Caco-2 (cell line): Measurements from ENCODE around the gene NOL6. TPM values are rescaled to one million over a fixed set of nuclear protein-coding genes. Genes with fewer than 3 reads are reported as not detected.

Source experiments
- BruUV-seq: library from RNA; stranded (reverse); fragments of 400-500 nt; replicated peaks from 2 replicates; lab custom pipeline; 2021; lab: Mats Ljungman, UMichigan
- CTCF ChIA-PET: fragments of 300-600 bp; sonication (Branson Sonifier 250); formaldehyde crosslinking; loops from one replicate; lab custom pipeline; 2022; ENCODE audit warnings: antibody characterized with exemption; lab: Charles Lee
- POLR2A ChIA-PET: fragments of 300-600 bp; sonication (Branson Sonifier 250); formaldehyde crosslinking; loops from one replicate; lab custom pipeline; 2022; ENCODE audit warnings: antibody characterized with exemption; lab: Charles Lee
- DNase-seq, 2 experiments: peaks; one replicate each; pipeline versions ENCODE4 v3.0.0 to v3.0.0-alpha.2; 2020 to 2022
- H3K27me3 ChIP-seq: replicated peaks from 2 replicates; pipeline ENCODE4 v1.6.0; 2011; ENCODE audit warnings: low read length; ENCODE audit not compliant: control insufficient read depth, insufficient read depth
- H3K36me3 ChIP-seq: 2 replicates; pipeline ENCODE4 v1.5.1; 2011; ENCODE audit warnings: low read length; ENCODE audit not compliant: control insufficient read depth, insufficient read depth
- H3K4me1 ChIP-seq: fragments of 250-450 bp; sonication (Bioruptor Pico); 2 replicates; pipeline ENCODE4 v1.5.1; 2020; ENCODE audit warnings: mild to moderate bottlenecking
- H3K4me3 ChIP-seq: 2 replicates; pipeline ENCODE4 v1.5.1; 2011; ENCODE audit warnings: low read depth, mild to moderate bottlenecking, control low read depth, low read length
- H3K9me3 ChIP-seq: fragments of 250-450 bp; sonication (Bioruptor Pico); 2 replicates; pipeline ENCODE4 v1.5.1; 2020; ENCODE audit warnings: mild to moderate bottlenecking, moderate library complexity
- H3K27ac Mint-ChIP-seq: one replicate; pipeline ENCODE4 v1.8.0; 2022; ENCODE audit warnings: mixed read lengths; ENCODE audit not compliant: unreplicated experiment
- H3K27me3 Mint-ChIP-seq: one replicate; pipeline ENCODE4 v1.8.0; 2022; ENCODE audit warnings: mixed read lengths; ENCODE audit not compliant: insufficient read depth, unreplicated experiment
- H3K36me3 Mint-ChIP-seq: one replicate; pipeline ENCODE4 v1.8.0; 2022; ENCODE audit warnings: mild to moderate bottlenecking, mixed read lengths; ENCODE audit not compliant: insufficient read depth, unreplicated experiment
- H3K4me1 Mint-ChIP-seq: one replicate; pipeline ENCODE4 v1.8.0; 2022; ENCODE audit warnings: low read depth, mixed read lengths; ENCODE audit not compliant: unreplicated experiment
- H3K4me3 Mint-ChIP-seq: one replicate; pipeline ENCODE4 v1.8.0; 2022; ENCODE audit warnings: mild to moderate bottlenecking, moderate library complexity, mixed read lengths; ENCODE audit not compliant: unreplicated experiment
- H3K9me3 Mint-ChIP-seq: one replicate; pipeline ENCODE4 v1.8.0; 2022; ENCODE audit warnings: mixed read lengths; ENCODE audit not compliant: unreplicated experiment
- intact Hi-C: fragments of 100-400 bp; cut with micrococcal nuclease; formaldehyde crosslinking; loops from one replicate; pipeline ENCODE4 v1.10.0; 2022; ENCODE audit not compliant: unreplicated experiment
- total RNA-seq: library from RNA; stranded (reverse); gene quantifications from 2 replicates; pipeline ENCODE4 v1.2.3, GENCODE V29; 2022
- TF ChIP-seq, protein P1 (sequence below), 2 experiments: fragments of 200-600 bp in 1 of 2; IDR thresholded peaks; 1 replicate in 1 of 2; 2 replicates in 1 of 2; pipeline versions ENCODE4 v1.5.1 to v1.8.0; 2011 to 2022; ENCODE audit warnings: antibody characterized with exemption in 1 of 2, control low read depth in 1 of 2, inconsistent platforms in 1 of 2, low read depth in 1 of 2, low read length in 1 of 2, mild to moderate bottlenecking in 1 of 2, moderate library complexity in 1 of 2; ENCODE audit not compliant: insufficient read depth in 1 of 2, severe bottlenecking in 1 of 2, unreplicated experiment in 1 of 2

Gene NOL6
- total RNA-seq, 1 experiment from 2014 or later: 47.2 TPM

DNA sequence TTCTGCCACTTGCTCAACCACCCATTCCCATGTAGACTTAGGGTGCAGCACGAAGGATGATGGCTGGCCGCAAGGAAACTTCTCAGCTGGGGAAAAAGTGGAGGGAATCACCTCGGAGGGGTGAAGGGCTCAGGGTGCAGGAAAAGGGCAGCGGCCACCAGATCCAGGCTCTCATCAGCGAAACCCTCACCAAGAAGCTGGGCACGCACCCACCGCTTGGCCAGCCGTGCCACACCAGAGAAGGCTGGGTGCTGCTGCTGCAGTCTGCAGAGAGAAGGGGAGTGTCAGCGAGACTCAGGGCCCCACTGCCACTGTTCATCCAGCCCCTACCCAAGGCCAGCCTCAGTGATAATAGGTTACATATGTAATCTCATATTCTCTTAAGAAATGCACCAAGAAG, 8.6 kb downstream of the NOL6 start:
- no TSS peak for BruUV-seq
- Mint-ChIP-seq H3K9me3 (no peaks in the 10 kb centered on the region), H3K36me3 (peaks cover 33% of the 10 kb centered on the region), H3K4me1 (no peaks in the 10 kb centered on the region), H3K4me3 (no peak overlapping the region), H3K27ac (no peak overlapping the region), H3K27me3 (no peaks in the 10 kb centered on the region)
- intact Hi-C loops: no loop called here
- 0 out of 2 replicates have a peak, but pooled peaks cover 2% of the 10 kb centered on the region for H3K4me1 ChIP-seq
- no peaks in the 10 kb centered on the region for H3K27me3 ChIP-seq
- TF ChIP-seq, protein P1, sequence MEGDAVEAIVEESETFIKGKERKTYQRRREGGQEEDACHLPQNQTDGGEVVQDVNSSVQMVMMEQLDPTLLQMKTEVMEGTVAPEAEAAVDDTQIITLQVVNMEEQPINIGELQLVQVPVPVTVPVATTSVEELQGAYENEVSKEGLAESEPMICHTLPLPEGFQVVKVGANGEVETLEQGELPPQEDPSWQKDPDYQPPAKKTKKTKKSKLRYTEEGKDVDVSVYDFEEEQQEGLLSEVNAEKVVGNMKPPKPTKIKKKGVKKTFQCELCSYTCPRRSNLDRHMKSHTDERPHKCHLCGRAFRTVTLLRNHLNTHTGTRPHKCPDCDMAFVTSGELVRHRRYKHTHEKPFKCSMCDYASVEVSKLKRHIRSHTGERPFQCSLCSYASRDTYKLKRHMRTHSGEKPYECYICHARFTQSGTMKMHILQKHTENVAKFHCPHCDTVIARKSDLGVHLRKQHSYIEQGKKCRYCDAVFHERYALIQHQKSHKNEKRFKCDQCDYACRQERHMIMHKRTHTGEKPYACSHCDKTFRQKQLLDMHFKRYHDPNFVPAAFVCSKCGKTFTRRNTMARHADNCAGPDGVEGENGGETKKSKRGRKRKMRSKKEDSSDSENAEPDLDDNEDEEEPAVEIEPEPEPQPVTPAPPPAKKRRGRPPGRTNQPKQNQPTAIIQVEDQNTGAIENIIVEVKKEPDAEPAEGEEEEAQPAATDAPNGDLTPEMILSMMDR (IDR thresholded peaks at IDR 0.05; ENCODE audit: insufficient read depth in 1 of 2, low read depth in 1 of 2, low read length in 1 of 2, severe bottlenecking in 1 of 2, unreplicated experiment in 1 of 2): no peak
- no peaks in the 10 kb centered on the region for H3K9me3 ChIP-seq
- ChIA-PET CTCF (interaction anchor here (0.6 to 1.8 kb wide), 2 partner anchors 61 to 257 kb away, joined by 3 to 6 read pairs; no protein-coding TSS in a partner anchor), POLR2A (no interaction called here)
- no peak for DNase-seq
- peaks cover 6% of the 10 kb centered on the region for H3K36me3 ChIP-seq
- no peak overlapping the region for H3K4me3 ChIP-seq

DNA sequence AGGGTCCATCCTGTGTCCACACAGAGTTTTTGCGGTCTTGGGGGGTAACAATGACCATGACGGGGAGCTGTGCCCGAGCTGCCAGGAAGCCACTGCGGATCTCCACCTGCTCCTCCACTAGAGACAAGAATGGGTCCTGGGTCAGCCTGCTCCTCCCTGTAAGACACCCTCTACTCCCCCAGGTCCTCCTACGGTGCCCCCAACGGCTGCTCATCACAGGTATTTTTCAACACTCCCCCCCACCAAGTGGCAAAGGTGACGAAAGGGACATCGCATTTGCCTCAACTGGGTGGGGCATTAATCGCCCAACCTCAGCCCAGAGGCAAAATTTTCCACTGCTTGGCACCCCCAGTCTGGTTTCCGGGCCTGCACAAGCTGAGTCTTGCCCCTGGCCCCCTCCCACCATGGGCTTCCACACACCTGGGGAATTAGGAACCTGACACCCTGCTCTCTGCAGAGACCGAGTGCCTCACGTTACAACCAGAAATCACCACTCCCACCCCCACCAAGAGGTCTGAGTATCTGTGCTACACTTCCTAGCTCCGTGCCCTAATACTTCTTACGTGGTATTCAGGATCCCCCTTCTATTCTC, 9.6 kb downstream of the NOL6 start:
- Mint-ChIP-seq H3K9me3 (no peaks in the 10 kb centered on the region), H3K36me3 (peaks cover 31% of the 10 kb centered on the region), H3K27me3 (no peaks in the 10 kb centered on the region), H3K27ac (no peak overlapping the region), H3K4me3 (no peak overlapping the region), H3K4me1 (no peaks in the 10 kb centered on the region)
- Histone ChIP-seq H3K9me3 (no peaks in the 10 kb centered on the region), H3K36me3 (peaks cover 6% of the 10 kb centered on the region), H3K4me1 (peaks cover 8% of the 10 kb centered on the region; the same call in 1 of the 2 replicates), H3K27me3 (no peaks in the 10 kb centered on the region), H3K4me3 (no peak overlapping the region)
- no TSS peak for BruUV-seq
- TF ChIP-seq, protein P1 (IDR thresholded peaks at IDR 0.05; ENCODE audit: insufficient read depth in 1 of 2, low read depth in 1 of 2, low read length in 1 of 2, severe bottlenecking in 1 of 2, unreplicated experiment in 1 of 2): no peak
- ChIA-PET POLR2A (no interaction called here), CTCF (interaction anchor here (0.7 to 1.8 kb wide), 3 partner anchors 11 to 60 kb away, joined by 3 to 6 read pairs (median 4); partner anchors contain the start of gene AQP3)
- intact Hi-C loops: no loop called here
- no peak for DNase-seq

DNA sequence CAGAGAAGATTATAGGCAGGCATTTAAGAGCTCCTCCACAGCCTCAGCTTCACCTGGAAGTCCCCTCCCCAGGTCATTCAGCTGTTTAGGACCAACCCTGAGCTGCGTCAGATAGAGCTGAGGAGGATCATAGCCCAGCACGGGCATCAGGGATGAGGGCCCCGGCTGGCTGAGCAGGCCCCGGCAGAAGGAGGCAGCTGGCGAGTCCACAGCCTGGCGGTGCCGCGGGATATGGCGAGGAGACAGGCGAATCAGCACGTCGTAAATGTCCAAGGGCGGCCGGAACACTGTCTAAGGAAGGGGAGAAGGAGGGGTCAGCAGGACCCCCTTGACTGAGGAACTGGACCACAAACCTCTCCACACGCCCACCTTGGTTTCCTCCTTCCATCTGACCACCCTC, 10.6 kb downstream of the NOL6 start:
- Histone ChIP-seq H3K36me3 (peaks cover 6% of the 10 kb centered on the region), H3K4me1 (peaks cover 16% of the 10 kb centered on the region), H3K27me3 (no peaks in the 10 kb centered on the region), H3K4me3 (no peak overlapping the region), H3K9me3 (no peaks in the 10 kb centered on the region)
- POLR2A ChIA-PET: interaction anchor here (0.5 kb wide), 1 partner anchor 10 kb away, joined by 3 read pairs; no protein-coding TSS in a partner anchor
- TF ChIP-seq, protein P1 (IDR thresholded peaks at IDR 0.05; ENCODE audit: insufficient read depth in 1 of 2, low read depth in 1 of 2, low read length in 1 of 2, severe bottlenecking in 1 of 2, unreplicated experiment in 1 of 2): no peak
- no TSS peak for BruUV-seq
- H3K36me3 Mint-ChIP-seq: peaks cover 32% of the 10 kb centered on the region
- H3K27me3 Mint-ChIP-seq: no peaks in the 10 kb centered on the region
- H3K4me3 Mint-ChIP-seq: no peak overlapping the region
- no peak for DNase-seq
- peaks cover 7% of the 10 kb centered on the region for H3K4me1 Mint-ChIP-seq
- intact Hi-C loops: no loop called here
- CTCF ChIA-PET: no interaction called here
- H3K27ac Mint-ChIP-seq: no peak overlapping the region
- no peaks in the 10 kb centered on the region for H3K9me3 Mint-ChIP-seq
